Tongue (tissue), 2 donors: ENCODE data around the gene UEVLD. TPM values are rescaled to one million over a fixed set of nuclear protein-coding genes. Genes with fewer than 3 reads are reported as not detected.
"Not testable (repeated sequence)": the region's sequence is repeated elsewhere in the genome, so short reads cannot be mapped to it uniquely, and the experiment has no call there.

ENCODE experiments used
- DNase-seq: peaks from one replicate; pipeline ENCODE4 v3.0.0-alpha.2; 2015
- total RNA-seq: library from RNA; depleted of rRNA; stranded (reverse); fragments of >200 nt; gene quantifications from one replicate; pipeline ENCODE4 v1.2.3, GENCODE V29; 2014

The UEVLD gene
- total RNA-seq: 26.5 TPM

DNA sequence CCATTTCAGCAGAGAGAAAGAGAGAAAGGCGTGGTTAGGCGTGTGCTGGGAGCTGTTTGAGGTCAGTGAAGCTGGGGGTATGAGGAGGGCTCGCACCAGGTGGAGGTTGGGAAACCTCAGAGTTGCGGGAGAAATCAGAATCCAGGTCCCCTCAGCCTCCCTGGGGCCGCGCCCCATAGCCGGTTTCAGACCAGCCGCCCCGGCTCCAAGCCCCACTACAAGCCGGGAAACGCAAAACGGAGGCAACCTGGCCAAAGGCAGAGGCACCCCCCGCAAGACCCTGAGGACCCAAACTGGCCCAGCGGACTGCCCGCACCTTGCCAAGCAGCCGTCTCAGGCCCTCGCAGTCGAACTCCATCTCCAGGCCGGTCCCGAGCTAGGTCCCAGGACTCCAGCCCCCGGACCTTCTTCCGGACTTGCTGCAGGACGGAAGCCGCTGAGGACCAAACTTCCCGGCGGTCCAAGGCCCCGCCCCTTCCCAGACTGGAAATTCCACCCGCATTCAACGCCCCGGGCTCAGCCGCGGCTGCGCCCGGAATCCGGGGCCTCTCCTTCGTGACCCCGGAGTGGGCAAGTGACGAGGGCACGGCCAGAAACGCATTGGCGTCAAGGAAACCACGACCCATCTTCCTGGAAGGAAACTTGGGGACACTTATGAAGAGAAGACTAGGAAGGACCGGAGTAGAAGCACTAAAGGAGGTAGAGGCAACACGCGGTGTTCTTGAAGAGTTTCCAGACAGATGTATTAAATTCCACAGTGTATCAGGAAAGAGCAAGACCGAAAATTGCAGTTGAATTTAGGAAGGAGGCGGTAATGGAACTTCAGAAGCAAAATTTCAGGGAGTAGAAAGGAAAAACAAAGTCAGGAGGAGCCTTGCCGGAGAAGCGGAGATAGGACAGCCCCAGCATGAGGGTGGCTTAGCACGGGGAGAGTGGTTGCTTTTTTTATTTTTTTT is at the start of gene UEVLD:
UEVLD (minus strand) TSS at position 438 of the 956 bp plus-strand sequence; CDS start at position 358, 80 bp downstream.
- peak; percentile 96 for DNase-seq

DNA sequence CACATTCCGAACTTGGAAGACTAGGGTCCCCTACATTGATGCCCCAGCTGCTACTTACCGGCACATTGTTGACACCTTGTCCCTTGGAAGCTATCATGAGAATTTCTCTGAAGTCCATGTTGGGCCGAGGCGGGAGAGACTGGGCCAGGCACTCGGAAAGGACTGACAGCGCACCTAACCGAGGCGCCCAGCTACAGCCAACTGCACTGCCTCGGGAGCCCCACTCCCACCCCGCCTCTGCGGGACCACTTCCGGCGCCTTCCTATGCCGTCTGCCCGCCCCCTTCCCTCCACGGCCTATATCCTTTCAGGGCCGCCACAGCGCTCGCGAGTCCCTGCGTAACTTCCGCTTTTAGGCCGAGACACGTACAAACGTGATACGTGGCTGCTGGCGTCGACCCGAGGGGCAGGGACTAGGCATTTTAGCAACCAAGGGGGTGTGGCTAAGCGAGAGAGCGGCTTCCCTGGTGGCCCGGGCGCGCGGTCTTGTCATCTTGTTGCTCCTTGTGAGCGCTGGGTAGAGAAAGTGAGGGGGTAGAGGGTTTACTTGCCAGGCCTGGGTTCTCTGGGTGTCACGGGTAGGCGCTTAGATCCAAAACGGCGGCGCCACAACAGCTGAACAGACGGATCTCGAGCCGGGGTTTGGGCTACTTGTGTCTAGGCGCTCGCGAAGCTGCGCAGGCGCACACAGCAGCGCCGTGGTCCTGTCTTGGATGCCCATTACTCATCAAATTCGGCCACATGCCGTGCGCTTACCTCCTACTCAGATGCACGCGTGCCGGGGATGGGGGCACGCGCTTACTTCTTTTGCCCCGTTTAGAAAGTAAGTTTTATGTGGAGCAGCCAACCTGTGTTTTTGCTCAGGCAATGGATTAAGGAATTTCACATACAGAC is 45.9 kb upstream of the UEVLD start, which contains the start of gene SPTY2D1:
SPTY2D1 (minus strand) TSS at position 203 of the 893 bp plus-strand sequence; CDS start at position 118, 85 bp downstream.
- DNase-seq: peak; percentile 100

DNA sequence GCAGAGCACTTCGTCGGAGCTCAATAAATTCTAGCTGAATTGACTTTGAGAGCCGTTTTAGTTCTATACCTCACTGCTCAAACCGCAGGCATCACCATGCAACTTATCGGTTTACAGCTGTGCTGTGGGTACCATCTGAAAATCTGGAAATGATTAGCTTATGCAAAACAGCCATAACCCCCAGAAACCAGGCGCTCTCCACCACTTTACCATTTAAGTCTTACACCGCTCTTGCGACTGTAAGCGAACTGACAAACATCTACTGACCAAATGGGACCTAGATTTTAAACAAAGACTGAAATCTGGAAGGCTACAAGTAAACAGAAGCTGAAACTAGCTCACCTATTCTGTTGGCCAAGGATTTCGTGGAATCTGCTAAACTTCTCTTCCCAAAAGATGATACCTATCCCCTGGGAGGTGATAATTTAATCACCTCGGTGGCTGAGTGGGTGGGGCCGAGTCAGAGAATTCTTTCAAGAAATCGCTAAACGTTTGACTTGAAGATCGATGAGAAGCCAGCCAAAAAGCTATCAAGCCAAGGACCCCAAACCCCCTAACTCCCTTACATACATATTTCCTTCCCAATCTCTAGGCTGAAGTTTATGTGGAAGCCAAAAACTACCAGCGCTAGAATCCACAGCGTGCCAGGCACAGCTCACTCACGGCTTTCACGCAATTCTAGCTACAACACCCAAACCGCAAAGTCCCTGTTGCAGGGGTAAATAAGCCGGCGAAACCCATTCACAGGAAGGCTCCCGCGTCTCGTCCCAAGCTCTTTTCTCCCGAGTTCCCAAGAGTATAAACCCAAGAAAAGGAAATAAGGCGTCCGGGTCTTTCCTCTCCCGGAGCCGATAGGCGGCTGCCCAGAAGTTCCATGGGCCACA is 45.0 kb upstream of the UEVLD start:
- peak; percentile 2 for DNase-seq

DNA sequence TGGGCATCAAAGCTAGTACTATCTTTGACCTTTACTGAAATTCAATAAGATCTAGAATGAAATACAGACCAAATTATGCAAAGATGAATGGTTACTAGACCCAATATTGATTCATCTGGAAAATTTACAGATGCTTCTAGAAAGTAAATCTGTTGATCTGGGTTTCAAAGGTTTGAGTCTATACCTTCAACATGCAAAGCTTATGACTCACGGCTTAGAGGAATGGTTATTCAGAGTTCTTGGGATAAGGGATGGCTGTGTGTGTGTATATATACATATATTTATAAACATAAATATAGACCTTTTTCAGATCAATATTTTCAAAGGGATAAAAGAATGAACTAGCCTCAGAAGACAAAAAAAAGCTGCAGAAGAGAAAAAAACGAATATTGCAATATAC is 44.3 kb upstream of the UEVLD start:
- DNase-seq: no peak

DNA sequence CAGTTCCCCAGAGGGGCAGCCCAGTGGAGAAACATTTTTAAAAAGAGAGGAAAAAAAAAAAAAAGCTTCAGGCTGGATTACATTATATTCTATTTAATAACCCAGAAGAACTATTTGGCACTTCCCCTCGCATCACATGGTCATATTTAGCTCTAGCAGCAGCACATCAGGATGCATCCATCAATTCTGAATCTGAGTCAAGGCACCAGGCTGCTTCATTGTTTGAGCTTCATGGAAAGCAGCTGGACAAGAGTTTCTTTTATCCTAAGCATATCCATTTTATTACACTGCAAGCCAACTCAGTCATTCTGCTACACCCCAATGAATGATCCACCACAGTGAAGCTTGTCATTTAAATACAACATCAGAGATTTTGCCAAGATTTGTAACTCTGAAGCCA is 35.6 kb upstream of the UEVLD start:
- no peak for DNase-seq

DNA sequence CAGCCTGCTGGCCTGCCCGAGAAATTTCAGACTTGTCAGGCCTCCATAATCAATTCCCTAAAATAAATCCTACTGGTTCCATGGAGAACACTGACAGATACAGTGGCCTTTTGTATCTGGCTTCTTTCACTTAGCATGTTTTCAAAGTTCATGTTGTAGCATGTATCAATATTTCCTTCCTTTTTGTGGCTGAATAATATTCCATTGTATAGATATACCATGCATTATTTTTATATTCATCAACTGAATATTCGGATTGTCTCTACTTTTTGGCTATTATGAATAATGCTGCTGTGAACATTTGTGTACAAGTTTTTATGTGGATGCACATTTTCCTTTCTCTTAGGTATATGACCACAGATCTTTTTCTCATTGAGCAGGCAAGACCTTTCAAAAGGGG is 35.2 kb upstream of the UEVLD start:
- no peak for DNase-seq

DNA sequence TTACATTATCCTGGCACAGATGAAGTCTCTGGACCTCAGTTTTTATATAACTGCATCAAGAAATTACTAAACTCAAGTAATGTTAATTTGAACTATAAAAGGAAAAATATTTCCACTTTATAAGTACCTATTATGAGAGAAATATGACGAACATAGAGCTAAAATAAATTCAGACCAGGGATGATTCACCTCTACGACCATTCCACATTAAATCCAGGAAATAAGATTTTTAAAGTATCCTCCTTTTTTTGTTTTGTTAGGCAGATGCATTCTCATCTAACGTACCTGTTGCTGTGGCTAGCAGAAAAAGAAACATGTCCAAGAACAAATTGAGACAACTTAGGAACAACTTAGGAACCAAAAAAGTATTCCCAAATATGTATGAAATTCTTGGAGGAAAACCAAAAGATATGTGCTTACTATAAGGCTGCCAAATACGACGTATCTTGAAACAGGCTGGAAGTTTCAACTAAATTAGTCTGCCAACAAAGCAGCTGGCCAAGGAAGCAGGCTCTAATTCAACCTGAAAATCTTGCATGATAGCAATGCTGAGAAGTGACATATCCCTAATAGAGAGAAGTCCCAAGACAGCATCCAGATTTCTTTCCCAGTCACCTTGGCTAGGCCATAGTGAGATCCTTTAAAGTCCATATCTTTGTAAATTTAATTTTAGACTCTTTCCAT is 29.9 kb upstream of the UEVLD start:
- peak; percentile 39 for DNase-seq

DNA sequence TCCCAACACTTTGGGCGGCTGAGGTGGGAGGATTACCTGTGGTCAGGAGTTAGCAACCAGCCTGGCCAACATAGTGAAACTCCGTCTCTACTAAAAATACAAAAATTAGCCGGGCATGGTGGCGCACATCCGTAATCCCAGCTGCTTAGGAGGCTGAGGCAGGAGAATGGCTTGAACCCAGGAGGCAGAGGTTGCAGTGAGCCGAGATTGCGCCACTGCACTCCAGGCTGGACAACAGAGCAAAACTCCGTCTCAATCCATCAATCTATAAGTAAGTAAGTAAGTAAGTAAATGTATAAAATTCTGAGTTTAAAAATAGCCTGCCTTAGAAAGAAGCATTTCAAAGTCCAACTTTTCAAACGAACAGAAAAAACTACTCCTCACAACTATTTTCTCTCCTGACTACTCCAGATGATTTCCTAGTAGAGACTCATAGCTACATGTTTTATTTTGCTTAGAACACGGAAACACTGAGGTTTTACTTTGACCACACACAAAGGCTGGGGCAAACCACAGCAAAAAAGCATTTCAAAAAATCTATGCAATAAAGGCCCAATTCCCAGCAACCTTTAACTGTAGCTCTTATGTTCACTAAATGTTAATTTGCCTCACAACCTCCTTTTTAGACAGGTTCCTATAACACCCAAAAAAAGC is 29.3 kb upstream of the UEVLD start:
- DNase-seq: no peak

DNA sequence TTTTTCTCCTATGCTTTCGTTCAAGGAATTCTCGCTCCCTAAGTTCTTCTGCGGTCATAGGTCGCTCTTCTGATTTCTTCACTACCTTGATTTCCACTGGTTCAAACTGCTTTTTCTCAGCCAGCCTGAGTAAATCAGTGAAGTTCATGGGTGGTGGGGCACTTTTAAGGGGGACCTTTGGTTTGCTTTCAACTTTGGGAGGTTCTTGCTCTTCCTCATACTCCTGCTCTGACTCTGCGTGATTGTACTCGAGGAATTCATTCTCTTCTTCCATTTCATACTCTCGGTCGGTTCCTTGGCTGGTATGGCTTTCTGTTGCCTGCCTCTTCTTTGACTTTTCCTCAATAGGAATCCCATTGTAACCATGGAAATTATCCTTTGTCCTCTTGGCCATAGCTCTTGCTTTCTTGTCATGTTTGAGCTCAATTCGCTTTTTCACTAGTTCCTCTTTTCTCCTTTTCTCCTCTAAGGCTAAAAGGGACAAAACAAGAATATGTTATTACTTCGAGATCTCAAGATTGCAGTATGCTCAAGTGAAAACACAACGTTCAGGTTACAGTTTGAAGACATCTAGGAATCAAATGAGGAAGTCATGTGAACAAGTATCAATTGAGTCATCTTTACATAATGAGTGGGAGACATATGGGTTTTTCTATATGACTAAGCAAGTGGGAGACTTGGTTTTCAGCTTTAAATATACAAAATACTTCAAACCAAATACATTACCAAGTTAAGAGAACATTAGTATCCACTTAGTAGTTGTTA is 27.3 kb upstream of the UEVLD start:
- DNase-seq: no peak

DNA sequence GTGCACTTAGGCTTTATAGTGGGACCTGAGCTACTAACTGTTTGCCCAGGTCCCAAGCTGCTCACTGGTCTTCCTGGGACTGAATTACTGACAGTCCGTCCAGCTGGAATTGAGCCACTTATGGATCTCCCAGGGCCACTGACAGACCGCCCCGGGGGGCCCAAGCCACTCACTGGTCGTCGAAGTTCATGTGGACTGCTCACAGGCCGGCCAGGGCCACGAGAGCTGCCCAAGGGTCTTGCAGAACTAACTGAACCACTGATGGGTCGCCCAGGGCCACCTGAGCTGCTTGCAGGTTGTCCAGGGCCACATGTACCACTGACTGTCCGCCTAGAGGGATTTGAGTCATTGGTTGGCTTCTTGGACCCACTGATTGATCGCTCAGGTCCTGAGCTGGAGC is 26.1 kb upstream of the UEVLD start:
- no peak for DNase-seq

DNA sequence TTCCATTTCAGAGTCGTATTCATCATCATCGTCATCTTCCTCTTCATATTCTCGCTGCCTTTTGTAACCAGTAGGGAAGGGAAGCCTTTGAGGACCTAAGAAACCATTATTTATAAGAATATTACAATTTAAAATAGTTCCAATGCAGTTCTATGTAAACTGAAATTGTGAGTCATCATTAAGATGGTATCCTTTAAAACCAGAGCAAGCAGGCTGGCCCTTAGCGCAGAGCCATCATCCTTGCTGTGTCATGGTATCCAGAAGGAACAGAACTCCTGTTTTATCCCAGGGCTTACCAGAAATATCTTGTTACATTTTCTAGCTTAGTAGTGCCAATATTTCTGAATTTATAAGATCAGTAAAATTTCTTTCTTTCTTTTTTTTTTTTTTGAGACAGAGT is 23.9 kb upstream of the UEVLD start:
- DNase-seq: no peak

DNA sequence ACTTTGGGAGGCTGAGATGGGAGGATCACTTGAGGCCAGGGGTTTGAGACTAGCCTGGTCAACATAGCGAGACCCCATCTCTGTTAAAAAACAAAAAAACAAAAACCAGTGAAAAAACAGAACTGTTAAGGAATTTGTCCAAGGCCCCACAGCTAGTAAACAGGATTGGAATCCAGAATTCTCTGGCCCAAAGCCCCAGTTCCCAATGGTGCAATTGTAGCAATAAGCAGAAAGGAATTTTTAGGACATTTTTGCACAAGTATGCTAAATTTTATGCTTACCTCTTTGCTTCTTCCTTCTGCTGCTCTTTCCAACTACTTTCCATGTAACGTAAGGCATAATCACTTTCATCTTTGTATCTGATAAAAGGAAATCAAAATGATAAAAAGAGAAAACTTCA is 22.7 kb upstream of the UEVLD start:
- no peak for DNase-seq

DNA sequence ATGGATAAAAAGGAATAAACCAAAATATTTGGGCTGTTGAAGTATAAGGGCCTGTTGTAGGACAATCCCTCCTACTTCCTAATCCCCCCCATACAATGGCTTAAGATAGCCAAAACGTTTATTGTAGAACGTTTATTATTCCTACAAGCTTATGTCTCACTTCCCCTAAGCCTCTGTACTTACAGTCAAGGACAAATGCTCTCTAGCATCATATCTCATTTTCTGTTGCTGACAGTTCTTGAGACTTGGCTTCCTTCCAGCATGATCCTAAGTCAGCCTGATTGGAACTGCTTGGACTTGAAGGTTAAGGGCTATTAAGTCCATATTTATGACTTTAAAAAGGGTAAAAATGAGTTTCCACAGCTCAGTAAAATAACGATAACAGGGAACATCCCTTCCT is 19.8 kb upstream of the UEVLD start:
- peak; percentile 17 for DNase-seq

DNA sequence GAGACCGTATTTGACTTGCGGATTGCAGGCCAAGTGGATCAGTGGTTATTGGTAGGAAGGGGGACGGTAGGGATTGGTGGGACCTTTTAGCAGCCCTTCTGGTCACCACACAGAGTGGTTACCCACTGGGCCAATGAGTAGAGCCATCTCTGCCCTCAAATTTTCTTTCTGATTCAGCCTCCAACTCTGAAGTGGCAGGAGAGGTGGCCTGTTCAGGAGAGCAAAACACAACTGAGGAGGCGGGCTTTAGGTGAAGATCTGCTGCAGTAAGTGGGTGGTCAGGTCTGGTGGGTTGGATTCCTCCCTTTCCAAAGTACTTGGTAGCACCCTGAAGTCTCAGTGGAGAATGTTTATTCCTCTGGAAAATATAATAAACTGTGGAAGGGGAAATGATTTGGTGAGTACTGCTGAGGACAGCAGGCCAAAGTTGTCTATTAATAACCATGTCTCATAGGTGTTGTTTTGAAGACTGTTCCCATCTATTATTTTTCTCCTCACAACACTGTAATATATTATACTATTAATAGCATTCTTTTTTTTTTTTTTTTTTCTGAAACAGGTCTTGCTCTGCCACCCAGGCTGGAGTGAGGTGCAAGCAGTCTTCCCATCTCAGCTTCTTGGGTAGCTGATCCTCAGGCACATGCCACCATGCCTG is 12.5 kb upstream of the UEVLD start:
- no peak for DNase-seq

DNA sequence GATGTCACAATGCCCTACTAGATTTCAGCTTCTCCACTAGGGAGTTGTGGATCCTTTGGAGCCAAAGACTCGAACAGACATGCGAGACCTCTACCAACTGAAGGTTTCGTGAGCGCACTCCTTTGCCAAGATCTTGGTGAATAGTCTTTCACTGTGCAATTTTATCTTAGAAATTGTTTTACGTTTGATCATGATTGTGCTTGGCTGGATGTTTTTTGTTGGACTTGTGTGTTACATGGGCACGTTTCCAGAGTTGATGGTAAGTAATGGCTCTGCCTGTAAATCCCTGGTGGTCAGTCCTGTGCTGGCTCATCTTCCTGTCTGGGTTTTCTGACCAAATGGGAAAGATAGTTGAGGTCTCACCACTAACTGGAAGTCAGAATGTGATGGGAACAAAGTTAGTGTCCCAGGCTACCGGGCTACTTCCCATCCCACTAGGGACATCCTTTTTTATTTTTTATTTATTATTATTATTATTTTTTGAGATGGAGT is 11.3 kb upstream of the UEVLD start, which contains the start of gene MISFA:
MISFA (plus strand) TSS at position 51 of the 492 bp plus-strand sequence; CDS start at position 191, 140 bp downstream.
- no peak for DNase-seq

DNA sequence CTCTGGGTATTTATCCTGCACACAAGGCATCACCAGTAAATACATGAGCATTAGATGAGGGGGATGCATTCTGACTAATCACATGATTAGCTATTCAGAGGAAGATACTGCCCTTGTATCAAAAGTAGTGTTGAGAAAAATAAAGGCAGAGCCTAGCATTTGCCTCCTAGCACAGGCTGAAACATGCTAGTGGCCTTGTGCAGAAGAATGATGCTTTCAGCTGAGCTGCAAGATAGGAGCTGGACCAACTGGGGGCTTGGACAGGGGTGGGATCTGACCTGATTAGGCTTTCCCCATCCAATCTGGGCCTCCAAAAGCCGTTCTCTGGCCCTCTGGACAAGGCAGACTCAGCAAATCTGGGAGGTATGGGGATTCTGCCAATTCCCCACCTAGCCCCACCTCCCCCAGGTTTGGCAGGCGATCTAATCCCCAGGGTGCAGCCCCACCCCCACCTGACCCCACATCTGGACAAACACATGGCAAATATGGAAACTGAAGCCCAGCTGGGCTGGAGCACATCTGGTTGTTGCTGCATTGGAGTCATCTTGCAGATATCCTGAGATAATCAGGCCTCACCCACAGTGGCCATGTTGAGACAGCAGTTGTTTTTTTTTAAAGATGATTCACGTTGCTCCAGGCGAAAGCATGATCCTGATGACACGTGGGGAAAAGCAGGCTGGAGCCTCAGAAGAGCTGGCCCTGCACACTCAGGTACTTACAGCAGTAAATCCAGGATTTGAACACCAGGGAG is 6.6 kb upstream of the UEVLD start:
- DNase-seq: peak; percentile 3

DNA sequence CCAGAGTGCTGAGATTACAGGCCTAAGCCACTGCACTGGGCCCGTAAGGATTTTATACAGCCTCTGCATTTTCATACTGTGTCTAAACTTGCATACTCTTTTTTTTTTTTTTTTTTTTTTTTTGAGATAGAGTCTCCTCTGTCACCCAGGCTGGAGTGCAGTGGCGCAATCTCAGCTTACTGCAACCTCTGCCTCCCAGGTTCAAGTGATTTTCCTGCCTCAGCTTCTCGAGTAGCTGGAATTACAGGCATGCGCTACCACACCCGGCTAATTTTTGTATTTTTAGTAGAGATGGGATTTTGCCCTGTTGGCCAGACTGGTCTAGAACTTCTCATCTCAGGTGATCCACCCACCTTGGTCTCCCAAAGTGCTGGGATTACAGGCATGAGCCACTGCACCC is 5.6 kb upstream of the UEVLD start:
- not testable (repeated sequence) for DNase-seq

DNA sequence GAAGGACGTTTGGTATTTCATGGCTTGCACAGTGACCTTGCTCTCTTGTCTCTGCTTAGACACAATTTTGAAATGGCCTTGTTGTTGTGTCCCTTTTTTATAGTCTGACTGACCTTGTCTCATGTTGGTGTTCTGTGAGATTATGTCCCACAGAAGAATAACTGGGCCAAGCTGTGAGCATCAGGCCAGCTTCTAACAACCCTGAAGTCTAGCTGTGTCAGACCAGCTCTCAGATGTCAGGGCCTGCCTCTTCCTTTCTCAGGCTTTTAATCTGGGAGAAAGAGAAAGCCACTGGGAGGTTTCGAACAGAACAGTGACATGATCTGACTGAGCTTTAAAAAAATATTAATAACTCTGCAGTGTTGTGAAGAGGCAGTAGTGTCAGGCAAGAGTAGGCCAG is 2.0 kb upstream of the UEVLD start:
- no peak for DNase-seq
